ENCODE results near the gene PRKCI.

The PRKCI gene

GRCh38 chr3:170346481-170347392, 124.5 kb downstream of the PRKCI start:
- no peak for DNase-seq

- DNase-seq, result no peak
Measured at GRCh38 chr3:170350515-170351413, 128.5 kb downstream of the PRKCI start.

GRCh38 chr3:170352936-170353335, 130.7 kb downstream of the PRKCI start:
- no peak for DNase-seq

- no peak for DNase-seq
Measured at GRCh38 chr3:170353485-170353884, 131.3 kb downstream of the PRKCI start.

- no peak for DNase-seq
Measured at GRCh38 chr3:170354760-170355159, 132.5 kb downstream of the PRKCI start.

Measured in 8988T (cell line).